Measurements from ENCODE around the gene VEGFC. TPM values are rescaled to one million over a fixed set of nuclear protein-coding genes. Genes with fewer than 3 reads are reported as not detected.

VEGFC gene
- polyA plus RNA-seq, 1 donor (not counting 4 experiments of a cell fraction or from before 2014, with no cell fraction given): 19.4 TPM

DNA sequence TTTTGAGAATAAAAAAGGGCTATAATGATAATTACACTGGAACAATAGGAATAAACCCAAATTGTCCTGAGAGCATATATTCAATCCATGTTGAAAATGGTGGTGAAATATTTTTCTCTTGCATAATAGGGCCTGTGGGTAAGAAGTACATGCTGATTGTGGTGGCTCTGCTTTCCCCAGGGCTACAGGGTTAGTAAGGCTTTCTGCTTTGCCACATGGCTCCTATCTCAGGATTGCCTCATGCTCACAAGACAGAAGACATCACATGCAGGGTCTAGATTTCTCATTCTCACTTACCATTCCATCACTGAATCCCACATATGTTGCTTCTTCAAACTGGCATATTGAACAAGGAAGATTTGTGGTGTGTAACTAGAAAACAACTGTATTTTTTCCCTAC lies 12.4 kb upstream of the VEGFC start:
- no peak for DNase-seq (ENCODE audit: low read depth, low spot score)
- Histone ChIP-seq H3K9me3 (ENCODE audit: control insufficient read depth, low read depth, low read length) (no peaks in the 10 kb centered on the region), H4K20me1 (ENCODE audit: control insufficient read depth, extremely low read depth, insufficient read depth, low read length) (no peaks in the 10 kb centered on the region), H3K79me2 (ENCODE audit: control insufficient read depth, insufficient read depth, low read length) (no peaks in the 10 kb centered on the region), H3K9me1 (ENCODE audit: control insufficient read depth, extremely low read depth, insufficient read depth, low read length) (no peaks in the 10 kb centered on the region), H2AFZ (ENCODE audit: control insufficient read depth, low read length) (no peak overlapping the region), H3K4me3 (ENCODE audit: control insufficient read depth in 2 of 3, extremely low read depth in 1 of 3, insufficient read depth in 2 of 3, low read depth in 1 of 3, low read length in 3 of 3) (no peak overlapping the region), H3K4me1 (ENCODE audit: control insufficient read depth, extremely low read depth, insufficient read depth, low read length) (no peaks in the 10 kb centered on the region), H3K27me3 (ENCODE audit: control insufficient read depth, extremely low read depth, insufficient read depth, low read length) (no peaks in the 10 kb centered on the region), H3K27ac (ENCODE audit: control insufficient read depth, insufficient read depth, low read length) (no peak overlapping the region), H3K4me2 (ENCODE audit: control insufficient read depth, extremely low read depth, insufficient read depth, low read depth, low read length) (no peak overlapping the region), H3K9ac (ENCODE audit: control insufficient read depth, extremely low read depth, insufficient read depth, low read length) (no peak overlapping the region), H3K36me3 (ENCODE audit: control insufficient read depth in 2 of 2, extremely low read depth in 1 of 2, insufficient read depth in 2 of 2, low read length in 2 of 2) (no peaks in the 10 kb centered on the region)
- dilution Hi-C loops (cut with MboI; ENCODE audit: extremely low pct_ligation_motif_present, low sequenced_read_pairs): no loop called here
- TF ChIP-seq, protein P1, sequence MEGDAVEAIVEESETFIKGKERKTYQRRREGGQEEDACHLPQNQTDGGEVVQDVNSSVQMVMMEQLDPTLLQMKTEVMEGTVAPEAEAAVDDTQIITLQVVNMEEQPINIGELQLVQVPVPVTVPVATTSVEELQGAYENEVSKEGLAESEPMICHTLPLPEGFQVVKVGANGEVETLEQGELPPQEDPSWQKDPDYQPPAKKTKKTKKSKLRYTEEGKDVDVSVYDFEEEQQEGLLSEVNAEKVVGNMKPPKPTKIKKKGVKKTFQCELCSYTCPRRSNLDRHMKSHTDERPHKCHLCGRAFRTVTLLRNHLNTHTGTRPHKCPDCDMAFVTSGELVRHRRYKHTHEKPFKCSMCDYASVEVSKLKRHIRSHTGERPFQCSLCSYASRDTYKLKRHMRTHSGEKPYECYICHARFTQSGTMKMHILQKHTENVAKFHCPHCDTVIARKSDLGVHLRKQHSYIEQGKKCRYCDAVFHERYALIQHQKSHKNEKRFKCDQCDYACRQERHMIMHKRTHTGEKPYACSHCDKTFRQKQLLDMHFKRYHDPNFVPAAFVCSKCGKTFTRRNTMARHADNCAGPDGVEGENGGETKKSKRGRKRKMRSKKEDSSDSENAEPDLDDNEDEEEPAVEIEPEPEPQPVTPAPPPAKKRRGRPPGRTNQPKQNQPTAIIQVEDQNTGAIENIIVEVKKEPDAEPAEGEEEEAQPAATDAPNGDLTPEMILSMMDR (optimal IDR thresholded peaks at IDR 0.05 in 1 of 3, IDR thresholded peaks at IDR 0.05 in 1 of 3, conservative IDR thresholded peaks at IDR 0.05 in 1 of 3; ENCODE audit: extremely low read depth in 1 of 3, insufficient read depth in 2 of 3, low read length in 3 of 3): no peak
- no peak for TF ChIP-seq EZH2 (IDR thresholded peaks at IDR 0.05; ENCODE audit: low read length)
- FAIRE-seq: peak; percentile 36

DNA sequence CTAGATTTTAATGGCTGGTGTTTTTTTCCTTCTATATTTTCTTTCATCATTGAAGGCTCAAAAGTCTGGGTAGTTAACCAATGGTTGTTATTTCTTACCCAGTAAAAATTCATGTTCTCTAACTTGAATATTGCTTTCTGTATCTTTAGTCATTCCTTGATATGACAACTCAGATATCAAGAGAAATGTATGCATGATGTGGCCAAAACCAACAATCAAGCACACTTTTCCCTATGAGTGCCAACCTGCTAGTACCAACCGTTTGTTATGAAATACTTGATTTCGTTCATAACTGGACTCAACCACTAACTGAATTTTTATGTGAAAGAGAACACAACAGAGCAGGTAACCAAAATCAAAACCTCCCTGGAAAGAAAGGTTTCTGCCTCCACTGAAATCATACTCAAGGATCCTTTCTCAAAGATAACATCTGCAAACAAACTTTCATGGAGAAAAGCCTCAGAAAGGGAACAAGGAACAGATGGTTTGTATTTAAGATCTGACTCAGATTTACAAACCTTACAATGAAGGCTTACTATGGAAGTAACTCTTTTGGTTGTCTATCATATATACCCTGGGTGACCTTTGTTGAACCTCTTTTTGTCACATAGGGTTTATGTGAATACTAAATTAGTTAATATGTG lies 8.3 kb upstream of the VEGFC start:
- dilution Hi-C loops (cut with MboI; ENCODE audit: extremely low pct_ligation_motif_present, low sequenced_read_pairs): no loop called here
- Histone ChIP-seq H3K9me1 (ENCODE audit: control insufficient read depth, extremely low read depth, insufficient read depth, low read length) (no peaks in the 10 kb centered on the region), H3K4me3 (ENCODE audit: control insufficient read depth in 2 of 3, extremely low read depth in 1 of 3, insufficient read depth in 2 of 3, low read depth in 1 of 3, low read length in 3 of 3) (no peak overlapping the region), H4K20me1 (ENCODE audit: control insufficient read depth, extremely low read depth, insufficient read depth, low read length) (no peaks in the 10 kb centered on the region), H3K36me3 (ENCODE audit: control insufficient read depth in 2 of 2, extremely low read depth in 1 of 2, insufficient read depth in 2 of 2, low read length in 2 of 2) (no peaks in the 10 kb centered on the region), H3K79me2 (ENCODE audit: control insufficient read depth, insufficient read depth, low read length) (no peaks in the 10 kb centered on the region), H2AFZ (ENCODE audit: control insufficient read depth, low read length) (no peak overlapping the region), H3K4me1 (ENCODE audit: control insufficient read depth, extremely low read depth, insufficient read depth, low read length) (no peaks in the 10 kb centered on the region), H3K9me3 (ENCODE audit: control insufficient read depth, low read depth, low read length) (no peaks in the 10 kb centered on the region), H3K9ac (ENCODE audit: control insufficient read depth, extremely low read depth, insufficient read depth, low read length) (no peak overlapping the region), H3K27ac (ENCODE audit: control insufficient read depth, insufficient read depth, low read length) (no peak overlapping the region), H3K27me3 (ENCODE audit: control insufficient read depth, extremely low read depth, insufficient read depth, low read length) (no peaks in the 10 kb centered on the region), H3K4me2 (ENCODE audit: control insufficient read depth, extremely low read depth, insufficient read depth, low read depth, low read length) (no peak overlapping the region)
- TF ChIP-seq, protein P1 (optimal IDR thresholded peaks at IDR 0.05 in 1 of 3, IDR thresholded peaks at IDR 0.05 in 1 of 3, conservative IDR thresholded peaks at IDR 0.05 in 1 of 3; ENCODE audit: extremely low read depth in 1 of 3, insufficient read depth in 2 of 3, low read length in 3 of 3): no peak
- no peak for TF ChIP-seq EZH2 (IDR thresholded peaks at IDR 0.05; ENCODE audit: low read length)
- FAIRE-seq (no peak), DNase-seq (ENCODE audit: low read depth, low spot score) (no peak)

Measured in keratinocyte (primary cell).